ENCODE results near the gene TNNT1.
A peak's percentile ranks its signal among the peaks of the same experiment; 100 is the strongest.
"Not testable (repeated sequence)": the region's sequence is repeated elsewhere in the genome, so short reads cannot be mapped to it uniquely, and the experiment has no call there.

Gene TNNT1

DNA sequence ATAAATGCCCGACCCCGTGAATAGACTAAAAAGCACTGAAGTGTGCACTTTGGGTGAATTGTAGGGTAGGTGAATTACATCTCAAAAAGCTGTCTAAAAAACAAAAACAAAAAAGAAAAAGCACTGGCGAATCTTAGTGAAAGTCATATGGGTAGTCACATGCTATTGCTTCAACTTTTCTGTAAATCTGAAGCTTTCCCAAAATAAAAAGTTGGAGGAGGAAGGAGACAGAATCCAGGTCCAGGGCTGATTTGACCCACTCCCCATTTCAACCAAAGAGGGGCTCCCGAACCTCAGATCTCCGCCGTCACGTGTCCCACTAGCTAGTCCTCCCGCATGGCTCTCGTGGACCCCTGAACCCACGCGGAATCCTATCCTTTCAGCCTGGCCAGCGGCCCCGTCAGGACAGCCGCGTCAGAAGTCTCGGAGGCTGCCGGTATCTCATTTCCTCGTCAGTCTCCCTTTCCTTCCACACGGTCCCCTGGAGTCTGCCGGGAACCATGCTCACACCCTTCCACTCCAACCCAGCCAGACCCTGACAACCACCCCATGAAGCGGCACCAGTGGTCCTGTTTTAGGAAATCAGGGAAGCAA is 37.7 kb downstream of the TNNT1 start:
- ChIA-PET CTCF (interaction anchor here (0.6 to 1.1 kb wide), 4 partner anchors 23 to 637 kb away, joined by 3 to 4 read pairs (median 3); no protein-coding TSS in a partner anchor), POLR2A (no interaction called here)
- TF ChIP-seq ZNF473 (tag by site-specific recombination; IDR thresholded peaks at IDR 0.05) (no peak), ZNF785 (tag by site-specific recombination; IDR thresholded peaks at IDR 0.05) (no peak), PRDM1 (tag by site-specific recombination; IDR thresholded peaks at IDR 0.05) (peak; percentile 67)
- Histone ChIP-seq H3K9me3 (ENCODE audit: control insufficient read depth, insufficient read depth, low read depth, low read length) (no peaks in the 10 kb centered on the region), H3K4me1 (ENCODE audit: control insufficient read depth, insufficient read depth, low read length) (peaks cover 18% of the 10 kb centered on the region), H3K27ac (ENCODE audit: extremely low read depth, low read depth, low read length) (no peak overlapping the region), H3K4me3 (ENCODE audit: low read depth, low read length) (no peak overlapping the region), H3K36me3 (ENCODE audit: control insufficient read depth in 2 of 2, insufficient read depth in 1 of 2, low read length in 2 of 2) (peaks cover 0 to 39% of the 10 kb centered on the region in 2 experiments; a peak in 2 of 3 replicates)

DNA sequence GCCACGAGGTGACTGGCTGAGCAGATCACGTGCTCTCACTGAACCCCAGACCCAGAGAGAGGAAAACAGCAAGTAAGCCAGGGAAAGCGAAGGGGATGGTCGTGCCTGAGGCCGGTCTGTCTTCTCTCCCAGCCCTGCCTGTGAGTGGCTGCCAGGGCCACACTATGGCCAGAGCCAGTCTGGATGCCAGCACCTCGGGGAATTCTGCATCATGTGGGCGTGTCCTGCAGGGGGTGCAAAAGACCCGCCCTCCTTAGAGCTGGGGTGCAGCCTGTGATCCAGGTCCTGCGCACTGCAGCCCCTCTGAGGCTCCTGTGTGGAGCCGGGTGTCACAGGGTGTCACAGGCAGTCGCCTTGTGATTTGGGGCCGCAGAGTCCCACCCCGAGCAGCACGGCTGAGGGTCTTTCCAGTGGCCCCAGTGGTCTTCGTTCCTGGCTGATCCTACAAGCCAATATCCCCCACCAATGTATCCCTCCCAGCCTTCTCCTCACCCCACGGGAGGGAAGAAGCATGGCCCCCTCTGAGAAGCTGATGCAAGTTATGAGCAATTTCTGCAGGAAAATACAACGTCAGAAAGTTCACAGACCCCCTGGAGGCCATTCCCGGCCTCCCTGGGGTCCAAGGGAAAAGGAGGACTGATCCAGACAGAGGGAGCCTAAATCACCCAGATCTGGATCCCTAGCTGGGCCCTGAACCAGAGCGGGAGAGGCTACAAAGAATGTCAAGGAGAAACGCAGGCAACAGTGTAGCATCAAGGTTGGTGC is 39.3 kb downstream of the TNNT1 start:
- POLR2A ChIA-PET: no interaction called here
- Histone ChIP-seq H3K36me3 (ENCODE audit: control insufficient read depth in 2 of 2, insufficient read depth in 1 of 2, low read length in 2 of 2) (peaks cover 0 to 42% of the 10 kb centered on the region in 2 experiments; a peak in 2 of 3 replicates), H3K9me3 (ENCODE audit: control insufficient read depth, insufficient read depth, low read depth, low read length) (no peaks in the 10 kb centered on the region), H3K4me1 (ENCODE audit: control insufficient read depth, insufficient read depth, low read length) (peaks cover 9% of the 10 kb centered on the region), H3K27ac (ENCODE audit: extremely low read depth, low read depth, low read length) (no peak overlapping the region), H3K4me3 (ENCODE audit: low read depth, low read length) (no peak overlapping the region)
- TF ChIP-seq ZIC2 (tag by site-specific recombination; IDR thresholded peaks at IDR 0.05) (peak; percentile 55), YY1 (tag by site-specific recombination; IDR thresholded peaks at IDR 0.05) (no peak), ZNF24 (tag by site-specific recombination; IDR thresholded peaks at IDR 0.05) (no peak), ZNF449 (tag by site-specific recombination; IDR thresholded peaks at IDR 0.05) (no peak), GLIS1 (tag by site-specific recombination; IDR thresholded peaks at IDR 0.05) (peak; percentile 95), ZNF747 (tag by site-specific recombination; IDR thresholded peaks at IDR 0.05) (no peak), GFI1B (tag by site-specific recombination; IDR thresholded peaks at IDR 0.05) (no peak), GLIS2 (tag by site-specific recombination; IDR thresholded peaks at IDR 0.05) (0 out of 2 replicates have a peak, but pooled peaks have one; percentile 18), ZNF341 (tag by site-specific recombination; IDR thresholded peaks at IDR 0.05; ENCODE audit: low read depth) (no peak), ZNF132 (tag by site-specific recombination; IDR thresholded peaks at IDR 0.05; ENCODE audit: borderline replicate concordance) (no peak), ZNF248 (tag by site-specific recombination; IDR thresholded peaks at IDR 0.05) (no peak)
- TF ChIP-seq, protein P1, sequence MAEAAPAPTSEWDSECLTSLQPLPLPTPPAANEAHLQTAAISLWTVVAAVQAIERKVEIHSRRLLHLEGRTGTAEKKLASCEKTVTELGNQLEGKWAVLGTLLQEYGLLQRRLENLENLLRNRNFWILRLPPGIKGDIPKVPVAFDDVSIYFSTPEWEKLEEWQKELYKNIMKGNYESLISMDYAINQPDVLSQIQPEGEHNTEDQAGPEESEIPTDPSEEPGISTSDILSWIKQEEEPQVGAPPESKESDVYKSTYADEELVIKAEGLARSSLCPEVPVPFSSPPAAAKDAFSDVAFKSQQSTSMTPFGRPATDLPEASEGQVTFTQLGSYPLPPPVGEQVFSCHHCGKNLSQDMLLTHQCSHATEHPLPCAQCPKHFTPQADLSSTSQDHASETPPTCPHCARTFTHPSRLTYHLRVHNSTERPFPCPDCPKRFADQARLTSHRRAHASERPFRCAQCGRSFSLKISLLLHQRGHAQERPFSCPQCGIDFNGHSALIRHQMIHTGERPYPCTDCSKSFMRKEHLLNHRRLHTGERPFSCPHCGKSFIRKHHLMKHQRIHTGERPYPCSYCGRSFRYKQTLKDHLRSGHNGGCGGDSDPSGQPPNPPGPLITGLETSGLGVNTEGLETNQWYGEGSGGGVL (tag by site-specific recombination; IDR thresholded peaks at IDR 0.05): no peak
- TF ChIP-seq, protein P2, sequence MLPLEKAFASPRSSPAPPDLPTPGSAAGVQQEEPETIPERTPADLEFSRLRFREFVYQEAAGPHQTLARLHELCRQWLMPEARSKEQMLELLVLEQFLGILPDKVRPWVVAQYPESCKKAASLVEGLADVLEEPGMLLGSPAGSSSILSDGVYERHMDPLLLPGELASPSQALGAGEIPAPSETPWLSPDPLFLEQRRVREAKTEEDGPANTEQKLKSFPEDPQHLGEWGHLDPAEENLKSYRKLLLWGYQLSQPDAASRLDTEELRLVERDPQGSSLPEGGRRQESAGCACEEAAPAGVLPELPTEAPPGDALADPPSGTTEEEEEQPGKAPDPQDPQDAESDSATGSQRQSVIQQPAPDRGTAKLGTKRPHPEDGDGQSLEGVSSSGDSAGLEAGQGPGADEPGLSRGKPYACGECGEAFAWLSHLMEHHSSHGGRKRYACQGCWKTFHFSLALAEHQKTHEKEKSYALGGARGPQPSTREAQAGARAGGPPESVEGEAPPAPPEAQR (tag by site-specific recombination; IDR thresholded peaks at IDR 0.05): no peak
- CTCF ChIA-PET: no interaction called here

- H3K27ac ChIP-seq (ENCODE audit: extremely low read depth, low read depth, low read length); H3K9me3 ChIP-seq (ENCODE audit: control insufficient read depth, insufficient read depth, low read depth, low read length); H3K4me3 ChIP-seq (ENCODE audit: low read depth, low read length); POLR2A ChIA-PET; H3K4me1 ChIP-seq (ENCODE audit: control insufficient read depth, insufficient read depth, low read length): not testable (repeated sequence)
- peak; percentile 96 for TF ChIP-seq ZNF146 (tag by site-specific recombination; IDR thresholded peaks at IDR 0.05)
- TF ChIP-seq, protein P3, sequence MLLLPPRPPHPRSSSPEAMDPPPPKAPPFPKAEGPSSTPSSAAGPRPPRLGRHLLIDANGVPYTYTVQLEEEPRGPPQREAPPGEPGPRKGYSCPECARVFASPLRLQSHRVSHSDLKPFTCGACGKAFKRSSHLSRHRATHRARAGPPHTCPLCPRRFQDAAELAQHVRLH (tag by site-specific recombination; IDR thresholded peaks at IDR 0.05): peak; percentile 51; the same call in 1 of the 2 replicates
- CTCF ChIA-PET: interaction anchor here (0.9 kb wide), 1 partner anchor 53 kb away, joined by 6 read pairs; no protein-coding TSS in a partner anchor
- H3K36me3 ChIP-seq (ENCODE audit: control insufficient read depth in 2 of 2, insufficient read depth in 1 of 2, low read length in 2 of 2): peaks cover 12 to 48% of the 10 kb centered on the region in 2 experiments; a peak in 2 of 3 replicates
Observed at GRCh38 chr19:55107252-55107651, 41.8 kb downstream of the TNNT1 start.
